ENCODE measurements around the gene MYH10.

Gene MYH10

DNA sequence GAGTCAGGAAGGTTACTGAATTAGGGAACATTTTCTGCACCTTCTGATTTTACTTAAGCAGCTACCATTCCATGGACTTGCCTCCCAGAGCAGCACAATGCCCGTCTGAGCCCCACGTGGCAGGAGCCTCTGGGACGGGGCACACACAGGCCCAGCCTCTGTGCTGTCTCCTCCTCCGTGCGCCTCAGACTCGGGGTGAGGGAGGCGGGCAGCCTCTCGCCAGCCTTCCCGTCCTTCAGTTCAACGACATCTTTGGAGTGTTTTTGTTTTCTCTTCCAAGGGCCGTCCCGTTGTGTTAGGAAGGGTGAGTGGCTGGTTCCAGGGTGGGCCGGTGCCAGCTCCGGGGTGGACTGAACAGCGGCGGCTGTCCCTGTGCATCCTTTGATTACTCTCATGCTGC is 163.0 kb downstream of the MYH10 start:
- ATAC-seq (no peak), DNase-seq (no peak)
- Mint-ChIP-seq H3K36me3 (ENCODE audit: low read depth) (peaks cover 19% of the 10 kb centered on the region), H3K4me1 (no peaks in the 10 kb centered on the region), H3K9me3 (no peaks in the 10 kb centered on the region), H3K4me3 (no peak overlapping the region), H3K27ac (no peak overlapping the region), H3K27me3 (no peaks in the 10 kb centered on the region)

DNA sequence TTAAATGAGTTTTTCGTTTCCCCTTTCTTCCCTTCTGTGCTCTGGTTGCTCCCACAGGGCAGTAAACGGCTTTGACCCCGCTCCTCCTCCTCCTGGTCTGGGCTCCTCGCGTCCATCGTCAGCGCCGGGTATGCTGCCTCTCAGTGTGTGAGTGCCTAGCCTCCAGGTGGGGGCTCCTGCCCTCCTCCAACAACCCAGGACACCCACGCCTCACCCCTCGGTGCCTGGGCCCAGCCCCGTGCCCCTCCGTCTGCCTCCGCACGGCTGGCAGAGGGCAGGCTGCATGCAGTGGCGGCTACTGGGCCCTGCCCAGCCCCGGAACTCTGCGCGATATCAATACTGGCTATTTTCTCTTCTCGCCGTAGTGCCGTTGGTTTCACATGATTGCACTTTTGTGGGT is 163.7 kb downstream of the MYH10 start:
- no peaks in the 10 kb centered on the region for H3K9me3 Mint-ChIP-seq
- H3K4me1 Mint-ChIP-seq = no peaks in the 10 kb centered on the region
- no peak overlapping the region for H3K27ac Mint-ChIP-seq
- ATAC-seq (no peak), DNase-seq (no peak)
- no peaks in the 10 kb centered on the region for H3K27me3 Mint-ChIP-seq
- no peak overlapping the region for H3K4me3 Mint-ChIP-seq
- peaks cover 19% of the 10 kb centered on the region for H3K36me3 Mint-ChIP-seq (ENCODE audit: low read depth)

DNA sequence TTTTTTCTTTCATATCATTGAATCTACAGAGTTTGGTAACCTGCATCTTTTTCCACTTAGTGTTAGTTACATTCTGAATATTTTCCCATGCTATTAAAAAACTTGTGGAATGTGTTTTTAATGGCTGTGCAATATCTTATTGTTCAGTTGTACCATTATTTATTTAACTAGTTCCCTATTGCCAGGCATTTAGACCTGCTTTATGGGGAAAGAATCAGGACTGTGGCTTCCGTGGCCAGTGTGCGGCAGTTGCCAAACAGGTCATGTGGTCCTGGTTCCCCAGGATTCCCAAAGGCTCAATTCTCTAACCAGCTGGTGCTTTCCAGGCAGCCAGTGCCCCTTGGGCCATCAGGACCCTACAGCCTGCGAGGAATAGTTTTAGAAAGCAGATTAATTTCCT is 164.1 kb downstream of the MYH10 start:
- DNase-seq (no peak), ATAC-seq (no peak)
- Mint-ChIP-seq H3K4me3 (no peak overlapping the region), H3K27ac (no peak overlapping the region), H3K36me3 (ENCODE audit: low read depth) (peaks cover 22% of the 10 kb centered on the region), H3K27me3 (no peaks in the 10 kb centered on the region), H3K9me3 (no peaks in the 10 kb centered on the region), H3K4me1 (no peaks in the 10 kb centered on the region)

DNA sequence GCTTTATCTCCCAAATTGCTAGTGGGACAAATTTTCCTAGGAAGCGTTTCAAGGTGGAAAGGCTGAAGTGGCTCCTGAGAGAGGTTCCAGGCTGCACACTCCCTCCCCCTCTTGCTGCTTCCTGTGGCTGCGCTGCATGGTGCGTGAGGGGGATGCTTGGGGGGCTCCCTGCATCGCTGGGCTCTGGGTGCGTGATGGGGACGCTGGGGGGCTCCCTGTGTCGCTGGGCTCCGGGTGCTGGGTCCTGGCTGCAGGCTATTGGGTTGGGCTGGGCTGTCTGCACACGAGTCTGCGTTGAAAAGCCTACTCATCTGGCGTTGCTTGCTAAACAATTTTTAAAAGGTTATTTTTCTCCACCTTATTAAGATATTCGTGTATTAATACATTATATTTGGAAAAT is 164.8 kb downstream of the MYH10 start:
- no peak overlapping the region for H3K4me3 Mint-ChIP-seq
- no peaks in the 10 kb centered on the region for H3K4me1 Mint-ChIP-seq
- H3K9me3 Mint-ChIP-seq = no peaks in the 10 kb centered on the region
- DNase-seq (no peak), ATAC-seq (no peak)
- H3K36me3 Mint-ChIP-seq (ENCODE audit: low read depth) = peaks cover 24% of the 10 kb centered on the region
- H3K27ac Mint-ChIP-seq = no peak overlapping the region
- H3K27me3 Mint-ChIP-seq = no peaks in the 10 kb centered on the region

DNA sequence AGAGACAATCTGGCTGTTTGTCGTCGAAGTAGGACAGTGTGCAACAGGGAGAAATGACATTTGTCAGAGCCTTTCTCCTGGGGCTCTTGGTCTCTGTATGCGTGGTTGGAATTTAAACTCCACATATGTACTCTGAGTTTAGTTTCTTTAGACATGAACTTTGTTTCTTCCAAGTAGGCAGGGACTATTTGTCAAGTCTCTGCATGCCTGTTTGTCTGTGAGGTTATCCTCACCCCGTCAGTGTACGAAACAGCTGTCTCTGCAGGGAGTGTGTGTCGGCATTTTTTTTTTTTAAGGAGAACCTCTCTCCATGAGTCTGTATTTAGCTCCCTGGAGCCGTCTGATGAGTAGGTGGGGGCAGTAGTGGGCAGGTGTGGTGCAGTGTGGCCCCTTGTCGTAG is 165.2 kb downstream of the MYH10 start:
- H3K4me3 Mint-ChIP-seq = no peak overlapping the region
- H3K9me3 Mint-ChIP-seq = no peaks in the 10 kb centered on the region
- H3K4me1 Mint-ChIP-seq = no peaks in the 10 kb centered on the region
- ATAC-seq (no peak), DNase-seq (no peak)
- peaks cover 24% of the 10 kb centered on the region for H3K36me3 Mint-ChIP-seq (ENCODE audit: low read depth)
- H3K27ac Mint-ChIP-seq = no peak overlapping the region
- no peaks in the 10 kb centered on the region for H3K27me3 Mint-ChIP-seq

GRCh38 chr17:8464941-8465340 is 165.6 kb downstream of the MYH10 start:
- no peak for DNase-seq
- ATAC-seq = no peak
- Mint-ChIP-seq H3K9me3 (no peaks in the 10 kb centered on the region), H3K36me3 (ENCODE audit: low read depth) (peaks cover 26% of the 10 kb centered on the region), H3K4me1 (no peaks in the 10 kb centered on the region), H3K4me3 (no peak overlapping the region), H3K27ac (no peak overlapping the region), H3K27me3 (no peaks in the 10 kb centered on the region)

GRCh38 chr17:8463099-8463498 is 167.4 kb downstream of the MYH10 start:
- no peak overlapping the region for H3K4me3 Mint-ChIP-seq
- DNase-seq = no peak
- H3K4me1 Mint-ChIP-seq = peaks cover 3% of the 10 kb centered on the region
- no peaks in the 10 kb centered on the region for H3K9me3 Mint-ChIP-seq
- no peak for ATAC-seq
- H3K36me3 Mint-ChIP-seq (ENCODE audit: low read depth) = peaks cover 32% of the 10 kb centered on the region
- H3K27me3 Mint-ChIP-seq = no peaks in the 10 kb centered on the region
- H3K27ac Mint-ChIP-seq = peak overlapping the region; percentile 7

GRCh38 chr17:8462564-8462963 is 168.0 kb downstream of the MYH10 start:
- Mint-ChIP-seq H3K4me3 (no peak overlapping the region), H3K27ac (no peak overlapping the region), H3K4me1 (peaks cover 5% of the 10 kb centered on the region), H3K36me3 (ENCODE audit: low read depth) (peaks cover 29% of the 10 kb centered on the region), H3K27me3 (no peaks in the 10 kb centered on the region), H3K9me3 (no peaks in the 10 kb centered on the region)
- no peak for DNase-seq
- ATAC-seq = no peak

DNA sequence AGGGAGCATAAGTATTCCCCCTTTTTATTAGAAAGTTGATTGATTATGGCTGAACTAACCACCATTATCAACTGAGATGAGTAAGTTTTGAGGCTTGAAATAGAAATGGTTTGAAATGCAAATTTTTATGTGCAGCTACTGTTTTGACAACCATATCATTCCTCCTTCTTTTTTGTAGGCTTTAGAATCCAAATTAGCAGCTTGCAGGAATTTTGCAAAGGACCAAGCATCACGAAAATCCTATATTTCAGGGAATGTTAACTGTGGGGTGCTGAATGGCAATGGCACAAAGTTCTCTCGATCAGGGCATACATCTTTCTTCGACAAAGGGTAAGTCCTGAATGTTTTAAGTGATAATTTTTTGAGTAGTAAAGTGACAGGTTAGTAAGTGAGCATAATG is 170.7 kb downstream of the MYH10 start:
- H3K9me3 Mint-ChIP-seq = no peaks in the 10 kb centered on the region
- peaks cover 9% of the 10 kb centered on the region for H3K4me1 Mint-ChIP-seq
- ATAC-seq = no peak
- DNase-seq = no peak
- H3K4me3 Mint-ChIP-seq = no peak overlapping the region
- no peaks in the 10 kb centered on the region for H3K27me3 Mint-ChIP-seq
- H3K27ac Mint-ChIP-seq = no peak overlapping the region
- H3K36me3 Mint-ChIP-seq (ENCODE audit: low read depth) = peaks cover 47% of the 10 kb centered on the region

GRCh38 chr17:8459107-8459506 is 171.4 kb downstream of the MYH10 start:
- H3K27ac Mint-ChIP-seq = no peak overlapping the region
- peaks cover 51% of the 10 kb centered on the region for H3K36me3 Mint-ChIP-seq (ENCODE audit: low read depth)
- peaks cover 9% of the 10 kb centered on the region for H3K4me1 Mint-ChIP-seq
- H3K27me3 Mint-ChIP-seq = no peaks in the 10 kb centered on the region
- ATAC-seq = no peak
- H3K4me3 Mint-ChIP-seq = no peak overlapping the region
- no peaks in the 10 kb centered on the region for H3K9me3 Mint-ChIP-seq
- no peak for DNase-seq

DNA sequence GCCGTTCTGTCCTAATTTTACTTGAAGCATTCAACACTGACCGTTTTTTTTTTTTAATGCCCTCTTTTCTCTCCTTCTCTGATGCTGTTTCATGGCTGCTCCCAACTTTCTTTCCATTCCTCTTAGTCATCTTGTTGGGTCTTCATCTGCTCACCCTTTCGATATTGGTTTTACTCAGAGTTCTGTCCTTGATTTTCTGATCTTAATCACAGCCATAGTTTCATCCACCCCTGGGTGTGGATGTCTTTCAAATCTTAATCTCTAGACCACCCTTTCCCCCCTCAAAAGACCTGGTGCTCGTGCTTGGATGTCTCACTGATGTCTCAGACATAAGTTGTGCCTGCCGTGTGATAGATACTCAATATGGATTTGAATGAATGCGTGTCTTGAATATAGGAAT is 172.4 kb downstream of the MYH10 start:
- H3K9me3 Mint-ChIP-seq = no peaks in the 10 kb centered on the region
- H3K36me3 Mint-ChIP-seq (ENCODE audit: low read depth) = peaks cover 47% of the 10 kb centered on the region
- ATAC-seq = no peak
- no peak for DNase-seq
- H3K27me3 Mint-ChIP-seq = no peaks in the 10 kb centered on the region
- no peak overlapping the region for H3K4me3 Mint-ChIP-seq
- H3K4me1 Mint-ChIP-seq = peaks cover 9% of the 10 kb centered on the region
- H3K27ac Mint-ChIP-seq = no peak overlapping the region

DNA sequence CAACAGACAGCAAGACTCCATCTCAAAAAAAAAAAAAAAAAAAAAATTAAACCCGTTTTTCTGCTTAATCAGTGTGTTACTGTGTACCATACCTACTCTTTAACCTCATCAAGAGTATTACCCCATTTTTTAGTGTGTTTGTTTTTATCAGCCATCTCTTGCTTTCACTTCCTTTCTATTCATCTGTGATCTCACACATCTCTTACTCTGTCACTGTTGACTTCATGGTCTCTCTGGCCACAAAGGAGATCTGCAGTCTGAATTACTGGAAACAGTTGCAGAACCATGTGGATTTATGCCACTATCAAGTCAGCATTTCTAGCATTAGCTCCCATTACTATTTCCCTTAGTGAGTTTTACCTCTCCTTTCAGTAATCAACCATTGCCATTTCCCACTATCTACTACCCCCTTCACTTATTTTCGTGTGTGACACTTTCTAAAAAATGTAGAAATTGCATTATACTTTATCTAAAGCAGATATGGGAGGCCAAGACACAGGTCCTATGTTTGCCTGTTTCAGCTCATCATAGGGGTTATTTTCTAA is 174.8 kb downstream of the MYH10 start:
- H3K4me1 Mint-ChIP-seq = peaks cover 9% of the 10 kb centered on the region
- no peak overlapping the region for H3K4me3 Mint-ChIP-seq
- H3K27ac Mint-ChIP-seq = no peak overlapping the region
- peaks cover 53% of the 10 kb centered on the region for H3K36me3 Mint-ChIP-seq (ENCODE audit: low read depth)
- H3K9me3 Mint-ChIP-seq = no peaks in the 10 kb centered on the region
- ATAC-seq (no peak), DNase-seq (no peak)
- no peaks in the 10 kb centered on the region for H3K27me3 Mint-ChIP-seq

DNA sequence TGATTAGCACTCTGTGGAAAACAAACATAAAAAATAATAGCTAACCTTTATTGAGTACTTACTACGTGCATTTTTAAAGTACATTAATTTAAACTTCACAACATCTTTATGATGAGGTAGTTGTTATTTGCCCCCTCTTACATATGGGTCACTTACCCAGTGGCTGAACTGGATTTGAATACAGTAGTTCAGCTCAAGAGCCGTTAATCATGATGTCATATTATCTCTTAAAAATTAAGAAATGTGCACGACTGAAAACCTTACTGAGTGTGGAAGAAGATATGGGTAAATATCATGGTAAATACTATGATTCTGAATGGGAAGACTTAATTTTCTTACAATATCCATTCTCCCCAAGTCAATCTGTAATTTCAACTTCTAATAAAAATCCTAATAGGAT is 177.2 kb downstream of the MYH10 start:
- Mint-ChIP-seq H3K27me3 (no peaks in the 10 kb centered on the region), H3K9me3 (no peaks in the 10 kb centered on the region), H3K4me3 (no peak overlapping the region), H3K36me3 (ENCODE audit: low read depth) (peaks cover 59% of the 10 kb centered on the region), H3K4me1 (peaks cover 9% of the 10 kb centered on the region), H3K27ac (no peak overlapping the region)
- ATAC-seq = no peak
- no peak for DNase-seq

DNA sequence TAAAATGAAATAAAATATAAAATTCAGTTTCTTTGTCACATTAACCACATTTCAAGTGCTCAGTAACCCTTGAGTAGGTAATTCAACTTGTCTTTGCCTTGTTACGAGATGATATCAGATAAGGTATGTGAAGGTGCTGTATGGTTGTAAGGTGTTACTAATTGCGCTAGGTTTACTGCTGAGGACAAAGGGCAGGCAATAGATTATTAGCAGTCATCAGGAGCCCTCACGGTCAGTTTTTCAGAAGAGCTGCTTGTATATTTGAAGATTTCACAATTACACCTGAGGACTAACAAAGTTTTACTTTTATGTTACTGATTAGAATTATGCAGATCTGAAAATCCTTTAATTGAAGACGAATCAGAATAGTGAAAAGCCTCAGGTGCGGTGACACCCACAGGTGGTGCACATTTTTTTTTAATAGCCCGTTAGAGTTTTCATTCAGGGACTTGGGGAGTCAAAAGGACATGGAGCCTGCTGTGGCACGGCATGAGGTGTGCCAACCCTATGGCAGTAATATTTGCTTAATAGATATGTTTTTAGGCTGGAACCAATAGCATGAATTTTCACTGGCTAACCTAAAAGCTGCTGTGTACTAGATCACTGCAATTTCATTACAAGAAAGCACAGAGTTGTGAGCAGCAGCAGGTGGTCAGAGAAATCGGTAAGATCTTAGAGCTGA is 178.5 kb downstream of the MYH10 start:
- no peak for ATAC-seq
- Mint-ChIP-seq H3K27ac (no peak overlapping the region), H3K36me3 (ENCODE audit: low read depth) (peaks cover 58% of the 10 kb centered on the region), H3K9me3 (no peaks in the 10 kb centered on the region), H3K4me1 (peaks cover 4% of the 10 kb centered on the region), H3K4me3 (no peak overlapping the region), H3K27me3 (no peaks in the 10 kb centered on the region)
- no peak for DNase-seq

GRCh38 chr17:8448310-8448709 is 182.2 kb downstream of the MYH10 start:
- Mint-ChIP-seq H3K27me3 (no peaks in the 10 kb centered on the region), H3K9me3 (no peaks in the 10 kb centered on the region), H3K36me3 (ENCODE audit: low read depth) (peaks cover 58% of the 10 kb centered on the region), H3K4me1 (peaks cover 9% of the 10 kb centered on the region), H3K4me3 (no peak overlapping the region), H3K27ac (no peak overlapping the region)
- no peak for ATAC-seq
- DNase-seq = no peak

DNA sequence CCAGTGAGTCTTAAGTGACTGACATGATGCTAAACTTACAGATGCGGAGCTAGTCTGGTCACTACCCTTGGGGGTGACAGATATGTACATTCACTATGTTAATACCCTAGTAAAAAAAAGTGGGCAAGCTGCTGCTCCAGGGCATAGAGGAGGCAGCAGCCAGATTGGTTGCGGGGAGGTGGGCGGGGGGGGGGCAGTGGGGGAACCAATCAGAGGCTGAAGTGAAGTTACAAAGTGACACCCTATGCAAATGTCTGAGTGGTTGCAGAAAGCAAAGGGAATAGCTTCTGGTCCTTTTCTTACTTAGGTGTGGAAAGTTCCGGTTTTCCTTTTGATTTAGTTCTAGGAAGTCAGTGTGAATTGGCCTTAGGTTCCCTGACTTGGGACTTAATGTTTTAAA is 182.7 kb downstream of the MYH10 start:
- Mint-ChIP-seq H3K27me3 (no peaks in the 10 kb centered on the region), H3K36me3 (ENCODE audit: low read depth) (peaks cover 58% of the 10 kb centered on the region), H3K4me1 (peaks cover 13% of the 10 kb centered on the region), H3K9me3 (no peaks in the 10 kb centered on the region), H3K4me3 (no peak overlapping the region), H3K27ac (no peak overlapping the region)
- DNase-seq (no peak), ATAC-seq (no peak)
